ENCODE data around the gene STK32B.

Gene STK32B

GRCh38 chr4:5409972-5410618, 358.8 kb downstream of the STK32B start:
- no peak overlapping the region for H3K4me3 ChIP-seq (replicated peaks; ENCODE audit: low read depth, low read length)
- no peak for TF ChIP-seq CTCF (IDR thresholded peaks at IDR 0.05; ENCODE audit: low read depth, low read length, missing control alignments)
- DNase-seq (ENCODE audit: extremely low read depth, low read depth), result no peak

DNA sequence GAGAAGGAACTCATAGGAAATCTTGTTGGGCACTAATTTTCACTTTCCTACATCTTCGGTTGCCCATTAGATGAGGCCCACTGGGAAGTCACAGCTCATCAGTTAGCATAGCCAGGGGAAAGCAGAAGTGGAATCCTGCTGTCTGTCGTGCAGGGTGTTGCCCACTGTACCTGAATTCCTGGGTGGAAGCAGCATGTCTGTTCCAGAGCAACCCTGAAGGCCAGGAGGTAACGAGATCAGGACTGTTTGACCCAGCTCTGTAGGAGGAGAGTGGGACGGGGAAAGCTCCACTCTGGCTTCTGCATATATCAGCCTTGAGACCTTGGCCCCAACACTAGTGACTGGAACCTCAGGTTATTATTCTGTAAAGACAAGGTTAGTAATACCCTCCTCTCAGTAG, 361.0 kb downstream of the STK32B start:
- no peak overlapping the region for H3K4me3 ChIP-seq (replicated peaks; ENCODE audit: low read depth, low read length)
- DNase-seq (ENCODE audit: extremely low read depth, low read depth), result no peak
- no peak for TF ChIP-seq CTCF (IDR thresholded peaks at IDR 0.05; ENCODE audit: low read depth, low read length, missing control alignments)

DNA sequence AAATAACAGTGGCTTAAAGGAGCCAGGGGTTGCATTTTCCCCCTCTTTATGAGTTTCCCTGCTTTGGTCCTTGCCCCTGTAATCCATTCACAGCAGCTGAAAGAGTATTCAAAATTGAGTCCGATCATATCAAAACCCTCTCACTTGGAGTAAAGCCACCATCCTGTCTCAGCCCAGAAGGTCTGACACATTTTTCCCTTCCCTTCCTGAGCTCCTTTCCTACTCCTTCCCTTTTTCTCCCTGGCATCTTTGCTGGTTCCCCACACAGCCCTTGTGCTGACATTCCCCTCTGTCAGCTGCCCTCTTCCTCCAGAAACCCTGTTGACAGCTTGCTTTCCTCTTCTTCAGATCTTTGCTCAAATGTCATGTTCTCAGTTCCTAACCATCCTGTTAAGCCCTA, 361.5 kb downstream of the STK32B start:
- no peak for DNase-seq (ENCODE audit: extremely low read depth, low read depth)
- no peak overlapping the region for H3K4me3 ChIP-seq (replicated peaks; ENCODE audit: low read depth, low read length)
- TF ChIP-seq CTCF (IDR thresholded peaks at IDR 0.05; ENCODE audit: low read depth, low read length, missing control alignments), result no peak

DNA sequence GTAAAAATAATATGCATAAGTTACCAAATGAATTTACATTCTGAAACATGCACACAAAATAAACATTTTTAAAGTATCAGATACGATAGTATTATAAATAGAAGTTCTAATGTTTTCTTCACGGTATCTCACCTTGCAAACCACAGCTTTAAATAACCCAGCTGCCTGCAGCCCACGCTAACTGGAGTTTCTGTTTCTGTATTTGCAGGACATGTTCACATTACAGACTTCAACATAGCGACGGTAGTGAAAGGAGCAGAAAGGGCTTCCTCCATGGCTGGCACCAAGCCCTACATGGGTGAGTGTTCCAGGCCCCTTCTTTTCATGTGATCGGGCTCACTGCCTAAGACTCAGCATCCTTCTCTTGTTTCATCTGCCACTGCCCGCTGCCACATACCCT, 365.4 kb downstream of the STK32B start:
- TF ChIP-seq CTCF (IDR thresholded peaks at IDR 0.05; ENCODE audit: low read depth, low read length, missing control alignments), result no peak
- DNase-seq (ENCODE audit: extremely low read depth, low read depth), result no peak
- H3K4me3 ChIP-seq (replicated peaks; ENCODE audit: low read depth, low read length), result no peak overlapping the region

- no peak overlapping the region for H3K4me3 ChIP-seq (replicated peaks; ENCODE audit: low read depth, low read length)
- no peak for TF ChIP-seq CTCF (IDR thresholded peaks at IDR 0.05; ENCODE audit: low read depth, low read length, missing control alignments)
- DNase-seq (ENCODE audit: extremely low read depth, low read depth), result no peak
Measured at GRCh38 chr4:5420266-5420665, 369.0 kb downstream of the STK32B start.

GRCh38 chr4:5421416-5421815, 370.1 kb downstream of the STK32B start:
- H3K4me3 ChIP-seq (replicated peaks; ENCODE audit: low read depth, low read length), result no peak overlapping the region
- DNase-seq (ENCODE audit: extremely low read depth, low read depth), result no peak
- no peak for TF ChIP-seq CTCF (IDR thresholded peaks at IDR 0.05; ENCODE audit: low read depth, low read length, missing control alignments)

DNA sequence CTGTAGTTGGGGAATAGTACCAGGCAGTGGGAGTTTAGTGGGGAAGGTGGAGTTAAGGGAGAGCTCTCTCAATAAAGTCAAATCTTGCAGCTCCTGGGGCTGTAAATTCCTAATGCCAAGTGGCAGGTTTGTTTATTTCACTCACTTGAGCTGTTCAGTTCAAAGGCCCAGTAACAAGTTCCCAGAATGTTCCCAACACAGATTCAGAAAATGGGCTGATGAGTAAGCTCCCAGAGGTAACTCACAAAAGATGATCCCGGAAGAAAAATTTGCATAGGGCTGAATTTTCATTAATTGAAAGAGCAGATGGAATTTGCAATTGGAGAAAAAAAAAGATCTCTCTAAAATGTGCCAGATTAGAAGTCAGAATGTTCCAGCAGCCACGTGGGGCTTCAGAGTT, 370.9 kb downstream of the STK32B start:
- no peak overlapping the region for H3K4me3 ChIP-seq (replicated peaks; ENCODE audit: low read depth, low read length)
- no peak for TF ChIP-seq CTCF (IDR thresholded peaks at IDR 0.05; ENCODE audit: low read depth, low read length, missing control alignments)
- DNase-seq (ENCODE audit: extremely low read depth, low read depth), result no peak
